ENCODE measurements around the gene POLE4.

- TF ChIP-seq POLR2A (IDR thresholded peaks at IDR 0.05) (no peak), CTCF (IDR thresholded peaks at IDR 0.05) (no peak)
These were observed 47.6 kb downstream of the POLE4 start for GRCh38 chr2:75006041-75006440.

Measured in testis (tissue), 2 donors.